WTC11 (cell line): ENCODE measurements around the gene EP400. TPM values are rescaled to one million over a fixed set of nuclear protein-coding genes. Genes with fewer than 3 reads are reported as not detected.

Source experiments
- ATAC-seq: fragments of 200-7000 bp; cut with Tn5 transposase; 2 replicates; pipeline ENCODE4 v1.10.0; 2021; ENCODE audit warnings: mild to moderate bottlenecking, moderate library complexity
- CTCF ChIA-PET: fragments of 300-600 bp; sonication (Branson Sonifier 250); formaldehyde crosslinking; loops from one replicate; lab custom pipeline; 2021; ENCODE audit warnings: antibody characterized with exemption; lab: Charles Lee
- POLR2A ChIA-PET: fragments of 350-600 bp; sonication (Branson Sonifier 250); formaldehyde crosslinking; loops from one replicate; lab custom pipeline; 2021; ENCODE audit warnings: antibody characterized with exemption; lab: Charles Lee
- DNase-seq: peaks from one replicate; pipeline ENCODE4 v3.0.0; 2021; ENCODE audit warnings: low spot score
- H3K27ac Mint-ChIP-seq: 2 replicates; pipeline ENCODE4 v1.8.0; 2021; ENCODE audit warnings: mixed read lengths
- H3K27me3 Mint-ChIP-seq: 2 replicates; pipeline ENCODE4 v1.8.0; 2021; ENCODE audit warnings: low read depth, mild to moderate bottlenecking, moderate library complexity, mixed read lengths
- H3K36me3 Mint-ChIP-seq: 2 replicates; pipeline ENCODE4 v1.8.0; 2021; ENCODE audit warnings: mixed read lengths
- H3K4me1 Mint-ChIP-seq: 2 replicates; pipeline ENCODE4 v1.8.0; 2022; ENCODE audit warnings: mixed read lengths
- H3K4me3 Mint-ChIP-seq: 2 replicates; pipeline ENCODE4 v1.8.0; 2021; ENCODE audit warnings: mild to moderate bottlenecking, moderate library complexity, mixed read lengths
- H3K9me3 Mint-ChIP-seq: 2 replicates; pipeline ENCODE4 v1.8.0; 2021; ENCODE audit warnings: mixed read lengths
- ATF1 ChIP-seq: sonication (generic); formaldehyde crosslinking; IDR thresholded peaks from 2 replicates; pipeline ENCODE4 v1.8.1; 2023; ENCODE audit warnings: mild to moderate bottlenecking, moderate library complexity, missing genetic modification reagents
- EMX1 ChIP-seq: fragments of 250-450 bp; sonication (Bioruptor Pico); IDR thresholded peaks from 2 replicates; pipeline ENCODE4 v1.8.0; 2021; ENCODE audit warnings: mild to moderate bottlenecking
- ESRRA ChIP-seq: sonication (generic); formaldehyde crosslinking; IDR thresholded peaks from 2 replicates; pipeline ENCODE4 v1.8.1; 2022; ENCODE audit warnings: mild to moderate bottlenecking, missing genetic modification reagents, borderline replicate concordance
- FOXJ3 ChIP-seq: sonication (generic); formaldehyde crosslinking; IDR thresholded peaks from 2 replicates; pipeline ENCODE4 v1.9.0; 2021; ENCODE audit warnings: missing genetic modification reagents, mild to moderate bottlenecking, borderline replicate concordance
- FOXK1 ChIP-seq: sonication (generic); formaldehyde crosslinking; IDR thresholded peaks from 2 replicates; pipeline ENCODE4 v1.8.0; 2022; ENCODE audit warnings: mild to moderate bottlenecking, moderate library complexity, missing genetic modification reagents
- GABPB1 ChIP-seq: sonication (generic); formaldehyde crosslinking; IDR thresholded peaks from 2 replicates; pipeline ENCODE4 v1.8.1; 2023; ENCODE audit warnings: mild to moderate bottlenecking, missing genetic modification reagents
- IRF2 ChIP-seq: sonication (generic); formaldehyde crosslinking; IDR thresholded peaks from 2 replicates; pipeline ENCODE4 v1.8.0; 2022; ENCODE audit warnings: low read depth, missing genetic modification reagents, borderline replicate concordance
- MYBL2 ChIP-seq: sonication (generic); formaldehyde crosslinking; IDR thresholded peaks from 2 replicates; pipeline ENCODE4 v1.8.1; 2023; ENCODE audit warnings: mild to moderate bottlenecking, moderate library complexity, missing genetic modification reagents
- SMAD4 ChIP-seq: sonication (generic); formaldehyde crosslinking; IDR thresholded peaks from 2 replicates; pipeline ENCODE4 v1.8.0; 2022; ENCODE audit warnings: mild to moderate bottlenecking, missing genetic modification reagents
- TP53 ChIP-seq: sonication (generic); formaldehyde crosslinking; IDR thresholded peaks from 2 replicates; pipeline ENCODE4 v1.8.1; 2023; ENCODE audit warnings: mild to moderate bottlenecking, missing genetic modification reagents
- ZBTB21 ChIP-seq: sonication (generic); formaldehyde crosslinking; IDR thresholded peaks from 2 replicates; pipeline ENCODE4 v1.8.1; 2023; ENCODE audit warnings: mild to moderate bottlenecking, missing genetic modification reagents, borderline replicate concordance
- ZNF121 ChIP-seq: sonication (generic); formaldehyde crosslinking; IDR thresholded peaks from 2 replicates; pipeline ENCODE4 v1.8.0; 2023; ENCODE audit warnings: missing genetic modification reagents
- ZNF396 ChIP-seq: fragments of 250-450 bp; sonication (Bioruptor Pico); IDR thresholded peaks from 2 replicates; pipeline ENCODE4 v1.8.0; 2021; ENCODE audit warnings: mild to moderate bottlenecking, moderate library complexity, borderline replicate concordance
- ZNF416 ChIP-seq: fragments of 250-450 bp; sonication (Bioruptor Pico); IDR thresholded peaks from 2 replicates; pipeline ENCODE4 v1.9.0; 2021; ENCODE audit warnings: mild to moderate bottlenecking, inconsistent platforms
- total RNA-seq: library from RNA; stranded (reverse); gene quantifications from 3 replicates; pipeline ENCODE4 v1.2.3, GENCODE V29; 2021
- TF ChIP-seq, protein P1 (sequence below): fragments of 250-450 bp; sonication (Bioruptor Pico); IDR thresholded peaks from 2 replicates; pipeline ENCODE4 v1.9.0; 2021; ENCODE audit warnings: moderate library complexity, mild to moderate bottlenecking, inconsistent platforms, borderline replicate concordance
- TF ChIP-seq, protein P2 (sequence below): sonication (generic); formaldehyde crosslinking; IDR thresholded peaks from 2 replicates; pipeline ENCODE4 v1.8.0; 2022; ENCODE audit warnings: mild to moderate bottlenecking, missing genetic modification reagents
- TF ChIP-seq, protein P3 (sequence below): sonication (generic); formaldehyde crosslinking; IDR thresholded peaks from 2 replicates; pipeline ENCODE4 v1.8.1; 2023; ENCODE audit warnings: mild to moderate bottlenecking, missing genetic modification reagents, moderate library complexity
- TF ChIP-seq, protein P4 (sequence below): sonication (generic); formaldehyde crosslinking; IDR thresholded peaks from 2 replicates; pipeline ENCODE4 v1.8.1; 2022; ENCODE audit warnings: mild to moderate bottlenecking, moderate library complexity, missing genetic modification reagents

EP400 gene
- total RNA-seq, 1 experiment from 2014 or later, result 75.8 TPM

DNA sequence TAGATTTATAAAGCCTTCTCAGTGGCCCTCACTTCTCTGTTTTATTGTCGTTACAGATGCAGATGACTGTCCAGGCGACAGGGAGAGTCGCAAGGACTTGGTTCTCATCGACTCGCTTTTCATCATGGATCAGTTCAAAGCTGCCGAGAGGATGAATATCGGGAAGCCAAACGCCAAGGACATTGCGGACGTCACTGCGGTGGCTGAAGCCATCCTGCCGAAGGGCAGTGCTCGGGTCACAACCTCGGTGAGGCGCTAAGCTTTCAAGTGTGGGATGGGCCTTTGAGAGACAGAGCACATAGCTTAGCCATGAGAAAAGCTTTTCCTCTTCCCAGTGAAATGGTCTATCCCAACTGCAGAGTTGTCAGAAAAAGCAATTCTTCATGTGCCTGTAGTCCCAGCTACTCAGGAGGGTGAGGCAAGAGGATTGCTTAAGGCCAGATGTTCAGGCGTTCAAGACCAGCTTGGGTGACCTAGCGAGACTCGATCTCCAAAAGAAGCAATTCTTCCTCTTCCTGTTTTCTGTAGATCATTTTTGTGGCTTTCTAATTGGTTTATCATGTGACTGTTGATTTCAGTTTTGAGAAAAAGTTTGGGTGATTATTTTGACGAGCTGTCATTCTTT is 56.4 kb downstream of the EP400 start:
- H3K36me3 Mint-ChIP-seq, result peaks cover 43% of the 10 kb centered on the region
- peaks cover 2% of the 10 kb centered on the region for H3K4me1 Mint-ChIP-seq
- no peak overlapping the region for H3K27ac Mint-ChIP-seq
- ATAC-seq (no peak), DNase-seq (no peak)
- H3K9me3 Mint-ChIP-seq, result no peaks in the 10 kb centered on the region
- TF ChIP-seq ZNF396, result no peak
- TF ChIP-seq GABPB1, result no peak
- TF ChIP-seq, protein P1, sequence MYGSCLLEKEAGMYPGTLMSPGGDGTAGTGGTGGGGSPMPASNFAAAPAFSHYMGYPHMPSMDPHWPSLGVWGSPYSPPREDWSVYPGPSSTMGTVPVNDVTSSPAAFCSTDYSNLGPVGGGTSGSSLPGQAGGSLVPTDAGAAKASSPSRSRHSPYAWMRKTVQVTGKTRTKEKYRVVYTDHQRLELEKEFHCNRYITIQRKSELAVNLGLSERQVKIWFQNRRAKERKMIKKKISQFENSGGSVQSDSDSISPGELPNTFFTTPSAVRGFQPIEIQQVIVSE, result no peak
- TF ChIP-seq, protein P2, sequence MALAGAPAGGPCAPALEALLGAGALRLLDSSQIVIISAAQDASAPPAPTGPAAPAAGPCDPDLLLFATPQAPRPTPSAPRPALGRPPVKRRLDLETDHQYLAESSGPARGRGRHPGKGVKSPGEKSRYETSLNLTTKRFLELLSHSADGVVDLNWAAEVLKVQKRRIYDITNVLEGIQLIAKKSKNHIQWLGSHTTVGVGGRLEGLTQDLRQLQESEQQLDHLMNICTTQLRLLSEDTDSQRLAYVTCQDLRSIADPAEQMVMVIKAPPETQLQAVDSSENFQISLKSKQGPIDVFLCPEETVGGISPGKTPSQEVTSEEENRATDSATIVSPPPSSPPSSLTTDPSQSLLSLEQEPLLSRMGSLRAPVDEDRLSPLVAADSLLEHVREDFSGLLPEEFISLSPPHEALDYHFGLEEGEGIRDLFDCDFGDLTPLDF, result no peak
- no peak overlapping the region for H3K4me3 Mint-ChIP-seq
- H3K27me3 Mint-ChIP-seq, result no peaks in the 10 kb centered on the region
- CTCF ChIA-PET, result no interaction called here
- POLR2A ChIA-PET, result no interaction called here

DNA sequence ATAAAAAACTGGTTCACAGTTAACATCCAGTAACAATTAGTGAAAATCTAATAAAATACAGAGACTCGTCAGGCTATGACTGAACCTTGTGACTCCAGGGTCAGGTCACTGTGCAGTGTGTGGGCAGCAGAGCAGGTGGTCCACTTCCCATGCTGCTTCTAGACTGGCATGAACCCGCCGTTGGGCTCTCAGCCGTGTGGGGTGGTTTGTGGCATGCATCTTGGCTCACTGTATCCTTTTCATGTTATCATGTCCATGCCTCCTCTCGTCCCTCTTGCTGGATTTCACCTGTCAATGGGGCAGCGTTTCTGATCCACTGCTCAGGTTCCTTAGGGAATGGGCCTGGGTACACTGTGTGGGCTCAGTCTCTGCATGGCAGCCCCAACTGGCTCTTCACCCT is 57.3 kb downstream of the EP400 start:
- TF ChIP-seq ATF1 (CRISPR knock-in tag), result no peak
- TF ChIP-seq, protein P3, sequence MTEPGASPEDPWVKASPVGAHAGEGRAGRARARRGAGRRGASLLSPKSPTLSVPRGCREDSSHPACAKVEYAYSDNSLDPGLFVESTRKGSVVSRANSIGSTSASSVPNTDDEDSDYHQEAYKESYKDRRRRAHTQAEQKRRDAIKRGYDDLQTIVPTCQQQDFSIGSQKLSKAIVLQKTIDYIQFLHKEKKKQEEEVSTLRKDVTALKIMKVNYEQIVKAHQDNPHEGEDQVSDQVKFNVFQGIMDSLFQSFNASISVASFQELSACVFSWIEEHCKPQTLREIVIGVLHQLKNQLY (CRISPR knock-in tag), result no peak
- no peak for TF ChIP-seq FOXJ3
- TF ChIP-seq, all 79 proteins: peak for 0
- Mint-ChIP-seq H3K9me3 (no peaks in the 10 kb centered on the region), H3K4me3 (no peak overlapping the region), H3K36me3 (peaks cover 51% of the 10 kb centered on the region), H3K4me1 (no peaks in the 10 kb centered on the region), H3K27ac (no peak overlapping the region), H3K27me3 (no peaks in the 10 kb centered on the region)
- POLR2A ChIA-PET, result no interaction called here
- CTCF ChIA-PET, result interaction anchor here (1.0 kb wide), 1 partner anchor 19 kb away, joined by 3 read pairs; no protein-coding TSS in a partner anchor
- DNase-seq, result no peak
- no peak for ATAC-seq

DNA sequence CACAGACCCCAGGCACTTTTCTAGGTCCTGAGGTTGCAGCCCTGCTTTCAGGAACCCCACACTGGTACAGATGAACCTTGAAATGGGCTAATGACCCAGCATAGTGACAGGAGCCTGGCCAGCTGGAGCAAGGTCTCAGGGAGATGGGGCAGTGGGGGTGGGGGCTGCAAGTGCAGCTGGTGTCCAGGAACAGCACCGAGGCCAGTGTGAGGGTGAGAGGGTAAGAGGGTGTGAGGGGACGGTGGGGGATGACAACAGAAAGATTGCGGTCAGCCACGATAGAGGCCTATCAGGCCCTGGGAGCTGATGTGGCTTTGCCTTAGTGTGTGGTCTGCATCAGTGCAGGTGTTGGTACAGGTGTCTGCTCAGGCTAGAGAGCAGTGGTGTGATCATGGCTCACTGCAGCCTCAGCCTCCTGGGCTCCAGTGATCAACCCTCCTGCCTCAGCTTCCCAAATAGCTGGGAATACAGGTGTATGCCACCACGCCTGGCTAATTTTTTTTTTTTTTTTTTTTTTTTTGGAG is 59.7 kb downstream of the EP400 start:
- no peak for DNase-seq
- Mint-ChIP-seq H3K27ac (no peak overlapping the region), H3K36me3 (peaks cover 63% of the 10 kb centered on the region), H3K4me1 (no peaks in the 10 kb centered on the region), H3K4me3 (no peak overlapping the region), H3K9me3 (no peaks in the 10 kb centered on the region), H3K27me3 (no peaks in the 10 kb centered on the region)
- ChIA-PET POLR2A (interaction anchor here (0.6 kb wide), 1 partner anchor 97 kb away, joined by 3 read pairs; no protein-coding TSS in a partner anchor), CTCF (no interaction called here)
- TF ChIP-seq EMX1 (CRISPR knock-in tag) (no peak), TP53 (no peak), IRF2 (CRISPR knock-in tag) (no peak), ZNF121 (CRISPR knock-in tag) (no peak), ESRRA (CRISPR knock-in tag) (no peak)
- TF ChIP-seq, protein P4, sequence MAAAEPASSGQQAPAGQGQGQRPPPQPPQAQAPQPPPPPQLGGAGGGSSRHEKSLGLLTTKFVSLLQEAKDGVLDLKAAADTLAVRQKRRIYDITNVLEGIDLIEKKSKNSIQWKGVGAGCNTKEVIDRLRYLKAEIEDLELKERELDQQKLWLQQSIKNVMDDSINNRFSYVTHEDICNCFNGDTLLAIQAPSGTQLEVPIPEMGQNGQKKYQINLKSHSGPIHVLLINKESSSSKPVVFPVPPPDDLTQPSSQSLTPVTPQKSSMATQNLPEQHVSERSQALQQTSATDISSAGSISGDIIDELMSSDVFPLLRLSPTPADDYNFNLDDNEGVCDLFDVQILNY (CRISPR knock-in tag), result no peak
- no peak for ATAC-seq

DNA sequence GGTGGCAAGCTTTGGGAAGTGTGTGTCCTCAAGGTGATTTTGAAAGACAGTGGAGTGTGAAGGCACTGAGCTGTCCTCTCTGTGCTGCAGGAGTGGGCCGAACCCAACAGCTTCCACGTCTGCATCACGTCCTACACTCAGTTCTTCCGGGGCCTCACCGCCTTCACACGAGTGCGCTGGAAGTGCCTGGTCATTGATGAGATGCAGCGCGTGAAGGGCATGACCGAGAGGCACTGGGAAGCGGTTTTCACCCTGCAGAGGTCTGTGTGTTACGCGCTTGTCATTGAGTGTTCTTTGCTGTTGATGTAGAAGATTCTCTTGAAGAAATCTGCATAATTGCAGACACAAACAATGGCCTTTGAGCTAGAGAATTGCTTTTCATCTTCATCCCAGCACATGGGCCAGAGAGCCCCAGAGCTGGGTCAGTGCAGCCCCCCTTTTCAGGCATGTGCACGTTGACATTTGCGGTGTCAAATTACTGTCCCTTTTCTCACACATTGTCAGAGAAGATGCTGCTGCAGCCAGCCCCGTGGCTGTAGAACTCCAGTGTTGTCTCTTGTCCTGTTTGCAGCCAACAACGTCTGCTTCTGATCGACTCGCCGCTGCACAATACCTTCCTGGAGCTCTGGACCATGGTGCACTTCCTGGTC is 63.3 kb downstream of the EP400 start:
- Mint-ChIP-seq H3K9me3 (no peaks in the 10 kb centered on the region), H3K36me3 (peaks cover 66% of the 10 kb centered on the region), H3K4me3 (no peak overlapping the region)
- DNase-seq, result no peak
- POLR2A ChIA-PET, result no interaction called here
- no peak for ATAC-seq
- TF ChIP-seq ZBTB21 (CRISPR knock-in tag), result no peak
- no peak for TF ChIP-seq ZNF416 (CRISPR knock-in tag)
- TF ChIP-seq FOXK1, result no peak
- TF ChIP-seq ZNF396, result no peak
- TF ChIP-seq SMAD4 (CRISPR knock-in tag), result no peak
- TF ChIP-seq MYBL2 (CRISPR knock-in tag), result no peak
- TF ChIP-seq, all 79 proteins: peak for 0
- 0 out of 2 replicates have a peak overlapping the region, but pooled peaks have one; percentile 38 for H3K27ac Mint-ChIP-seq
- H3K4me1 Mint-ChIP-seq, result no peaks in the 10 kb centered on the region
- CTCF ChIA-PET, result no interaction called here
- H3K27me3 Mint-ChIP-seq, result no peaks in the 10 kb centered on the region
